ENCODE measurements around the gene RNF126.

RNF126 gene

DNA sequence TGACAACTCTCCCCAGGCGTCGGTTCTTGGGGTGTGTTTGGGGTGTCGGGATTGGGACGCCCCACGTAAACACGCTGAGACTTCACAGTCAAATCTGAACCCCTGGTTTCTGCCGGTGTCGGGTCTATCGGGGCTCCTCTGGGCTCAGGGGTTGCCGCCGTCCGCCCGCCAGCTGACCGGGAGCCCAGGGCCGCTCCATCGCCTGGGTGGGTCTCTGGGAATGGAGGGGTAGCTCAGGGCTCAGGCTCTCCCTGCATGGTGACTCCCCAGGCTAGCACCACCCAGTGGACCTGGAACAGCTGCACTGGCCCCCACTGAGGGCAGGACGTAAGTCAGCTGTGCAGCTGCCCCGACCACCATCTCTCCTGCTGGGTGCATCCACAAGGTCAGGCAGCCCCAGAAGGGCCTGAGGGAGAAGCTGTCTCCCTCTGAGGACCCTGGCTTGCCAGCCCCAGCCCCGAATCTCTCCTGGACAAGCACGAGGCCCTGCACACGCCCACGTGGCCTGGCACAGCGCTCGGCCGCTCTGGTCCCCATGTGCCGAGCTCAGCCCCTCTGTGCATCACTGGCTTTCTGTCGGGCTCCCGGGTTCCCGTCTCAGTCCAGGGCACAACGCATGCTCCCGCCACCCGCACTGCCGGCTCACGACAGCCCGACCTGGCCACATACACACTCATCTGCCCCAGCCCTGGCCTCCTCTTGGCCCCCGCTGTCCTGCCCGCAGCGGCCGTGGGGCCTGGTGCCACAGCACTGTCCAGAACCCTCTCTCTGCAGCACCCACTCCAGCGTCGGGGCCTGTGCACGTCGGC lies 6.1 kb downstream of the RNF126 start:
- Histone ChIP-seq H3K4me3 (ENCODE audit: severe bottlenecking) (no peak overlapping the region), H3K27ac (ENCODE audit: poor library complexity, severe bottlenecking) (no peak overlapping the region), H3K27me3 (ENCODE audit: insufficient read depth, poor library complexity, severe bottlenecking) (no peaks in the 10 kb centered on the region), H3K9me3 (ENCODE audit: severe bottlenecking) (no peaks in the 10 kb centered on the region), H3K4me1 (ENCODE audit: insufficient read depth, poor library complexity, severe bottlenecking) (peaks cover 18% of the 10 kb centered on the region), H3K36me3 (ENCODE audit: low read depth) (peaks cover 58% of the 10 kb centered on the region)
- no peak for ATAC-seq (ENCODE audit: low read depth)
- TF ChIP-seq, protein P1, sequence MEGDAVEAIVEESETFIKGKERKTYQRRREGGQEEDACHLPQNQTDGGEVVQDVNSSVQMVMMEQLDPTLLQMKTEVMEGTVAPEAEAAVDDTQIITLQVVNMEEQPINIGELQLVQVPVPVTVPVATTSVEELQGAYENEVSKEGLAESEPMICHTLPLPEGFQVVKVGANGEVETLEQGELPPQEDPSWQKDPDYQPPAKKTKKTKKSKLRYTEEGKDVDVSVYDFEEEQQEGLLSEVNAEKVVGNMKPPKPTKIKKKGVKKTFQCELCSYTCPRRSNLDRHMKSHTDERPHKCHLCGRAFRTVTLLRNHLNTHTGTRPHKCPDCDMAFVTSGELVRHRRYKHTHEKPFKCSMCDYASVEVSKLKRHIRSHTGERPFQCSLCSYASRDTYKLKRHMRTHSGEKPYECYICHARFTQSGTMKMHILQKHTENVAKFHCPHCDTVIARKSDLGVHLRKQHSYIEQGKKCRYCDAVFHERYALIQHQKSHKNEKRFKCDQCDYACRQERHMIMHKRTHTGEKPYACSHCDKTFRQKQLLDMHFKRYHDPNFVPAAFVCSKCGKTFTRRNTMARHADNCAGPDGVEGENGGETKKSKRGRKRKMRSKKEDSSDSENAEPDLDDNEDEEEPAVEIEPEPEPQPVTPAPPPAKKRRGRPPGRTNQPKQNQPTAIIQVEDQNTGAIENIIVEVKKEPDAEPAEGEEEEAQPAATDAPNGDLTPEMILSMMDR (IDR thresholded peaks at IDR 0.05; ENCODE audit: poor library complexity, severe bottlenecking): no peak
- no peak for DNase-seq (ENCODE audit: low spot score)

- H3K36me3 ChIP-seq (ENCODE audit: low read depth): peaks cover 57% of the 10 kb centered on the region
- TF ChIP-seq, protein P1 (IDR thresholded peaks at IDR 0.05; ENCODE audit: poor library complexity, severe bottlenecking): no peak
- DNase-seq (ENCODE audit: low spot score) (no peak), ATAC-seq (ENCODE audit: low read depth) (no peak)
- H3K4me3 ChIP-seq (ENCODE audit: severe bottlenecking): no peak overlapping the region
- H3K27ac ChIP-seq (ENCODE audit: poor library complexity, severe bottlenecking): no peak overlapping the region
- peaks cover 12% of the 10 kb centered on the region for H3K4me1 ChIP-seq (ENCODE audit: insufficient read depth, poor library complexity, severe bottlenecking)
- no peaks in the 10 kb centered on the region for H3K9me3 ChIP-seq (ENCODE audit: severe bottlenecking)
- no peaks in the 10 kb centered on the region for H3K27me3 ChIP-seq (ENCODE audit: insufficient read depth, poor library complexity, severe bottlenecking)
Measured at GRCh38 chr19:655691-656090, 7.3 kb downstream of the RNF126 start.

- TF ChIP-seq, protein P1 (IDR thresholded peaks at IDR 0.05; ENCODE audit: poor library complexity, severe bottlenecking): no peak
- peaks cover 55% of the 10 kb centered on the region for H3K36me3 ChIP-seq (ENCODE audit: low read depth)
- no peak for ATAC-seq (ENCODE audit: low read depth)
Measured at GRCh38 chr19:653425-653824, 9.6 kb downstream of the RNF126 start.

DNA sequence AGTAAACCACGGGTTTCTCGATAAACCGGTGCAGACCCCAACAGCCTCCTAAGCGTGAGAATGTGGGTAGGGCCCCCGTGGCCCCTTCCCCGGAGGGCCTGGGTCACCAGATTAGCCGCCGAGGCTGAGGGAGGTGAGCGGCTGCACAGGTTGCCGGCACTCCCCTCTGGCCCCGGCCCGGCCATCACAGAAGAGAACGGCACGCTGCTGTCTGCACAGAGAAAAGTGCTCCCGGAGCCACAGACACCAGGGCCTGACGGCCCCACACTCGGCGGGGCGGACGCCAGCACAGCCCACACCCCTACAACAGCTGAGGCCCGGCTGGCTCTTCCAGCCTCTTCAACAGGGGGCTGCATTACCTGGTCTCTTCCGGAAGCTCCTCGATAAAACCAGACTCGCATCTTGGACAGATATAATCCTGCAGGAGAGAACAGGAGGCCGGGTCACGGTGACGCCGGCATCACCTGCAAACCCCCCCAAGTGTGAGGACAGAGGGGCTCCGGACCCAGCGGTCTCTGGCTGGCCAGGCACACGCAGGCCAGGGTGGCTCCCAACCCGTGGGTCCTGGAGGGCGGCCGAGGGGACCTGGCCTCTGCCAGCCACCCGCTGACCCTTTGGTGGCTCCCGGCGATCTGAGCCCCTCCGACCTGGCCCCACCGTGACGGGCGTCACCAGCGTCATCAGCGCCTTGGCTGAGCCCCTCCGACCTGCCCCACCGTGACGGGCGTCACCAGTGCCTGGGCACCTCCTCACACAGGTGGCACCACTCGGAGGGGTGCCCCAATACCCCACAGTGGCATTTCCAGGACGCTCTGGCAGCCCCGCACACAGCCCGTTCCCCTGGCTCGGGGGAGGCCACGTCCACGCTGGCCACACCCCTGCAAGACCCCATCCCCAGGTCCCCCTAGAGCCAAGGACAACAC lies 10.3 kb downstream of the RNF126 start:
- Histone ChIP-seq H3K9me3 (ENCODE audit: severe bottlenecking) (no peaks in the 10 kb centered on the region), H3K4me1 (ENCODE audit: insufficient read depth, poor library complexity, severe bottlenecking) (no peaks in the 10 kb centered on the region), H3K27ac (ENCODE audit: poor library complexity, severe bottlenecking) (no peak overlapping the region), H3K27me3 (ENCODE audit: insufficient read depth, poor library complexity, severe bottlenecking) (no peaks in the 10 kb centered on the region), H3K4me3 (ENCODE audit: severe bottlenecking) (no peak overlapping the region), H3K36me3 (ENCODE audit: low read depth) (peaks cover 50% of the 10 kb centered on the region)
- TF ChIP-seq, protein P1 (IDR thresholded peaks at IDR 0.05; ENCODE audit: poor library complexity, severe bottlenecking): no peak
- ATAC-seq (ENCODE audit: low read depth) (no peak), DNase-seq (ENCODE audit: low spot score) (no peak)

More at GRCh38 chr19:653425-653824, 9.6 kb downstream of the RNF126 start:
- Histone ChIP-seq H3K4me1 (ENCODE audit: insufficient read depth, poor library complexity, severe bottlenecking) (no peaks in the 10 kb centered on the region), H3K27me3 (ENCODE audit: insufficient read depth, poor library complexity, severe bottlenecking) (no peaks in the 10 kb centered on the region), H3K27ac (ENCODE audit: poor library complexity, severe bottlenecking) (no peak overlapping the region), H3K9me3 (ENCODE audit: severe bottlenecking) (no peaks in the 10 kb centered on the region), H3K4me3 (ENCODE audit: severe bottlenecking) (no peak overlapping the region)
- no peak for DNase-seq (ENCODE audit: low spot score)

Measured in RWPE2 (cell line).